Tongue (tissue), 3 donors: ENCODE data around the gene POMGNT1. TPM values are rescaled to one million over a fixed set of nuclear protein-coding genes. Genes with fewer than 3 reads are reported as not detected.

Experiments used
- DNase-seq: peaks from one replicate; pipeline ENCODE4 v3.0.0-alpha.2; 2015
- small RNA-seq: library from RNA; depleted of rRNA; stranded (forward); fragments of <200 nt; gene quantifications from one replicate; pipeline ENCODE3, GENCODE V24; 2014; ENCODE audit warnings: low replicate concordance
- total RNA-seq: library from RNA; depleted of rRNA; stranded (reverse); fragments of >200 nt; gene quantifications from one replicate; pipeline ENCODE4 v1.2.3, GENCODE V29; 2014

Gene POMGNT1
- total RNA-seq, 1 donor from 2014 or later = 40.6 TPM

GRCh38 chr1:46157916-46158311 is 40.3 kb downstream of the POMGNT1 start:
- DNase-seq = no peak

GRCh38 chr1:46153732-46154131 is 44.5 kb downstream of the POMGNT1 start:
- no peak for DNase-seq

- no peak for DNase-seq
These were observed 45.0 kb downstream of the POMGNT1 start for GRCh38 chr1:46153228-46153627.

GRCh38 chr1:46152016-46152415 is 46.2 kb downstream of the POMGNT1 start:
- DNase-seq = no peak

GRCh38 chr1:46150085-46150484 is 48.1 kb downstream of the POMGNT1 start:
- no peak for DNase-seq

GRCh38 chr1:46148318-46148717 is 49.9 kb downstream of the POMGNT1 start:
- DNase-seq = no peak

Small RNA genes within 50 kb of the gene (small RNA-seq; reads per million reads assigned to genes)
- gene AL672043.1 = not detected

Other genes starting within 250 kb of the POMGNT1 start
- 21.5 TPM for gene PIK3R3, start 65.8 kb downstream of the POMGNT1 start, total RNA-seq
- 5.3 TPM for gene TSPAN1, start 23.3 kb downstream of the POMGNT1 start, total RNA-seq
- gene P3R3URF, start 21.9 kb downstream of the POMGNT1 start, total RNA-seq = not detected
- gene LURAP1, start 4.9 kb upstream of the POMGNT1 start, total RNA-seq = 5.4 TPM
- 2.7 TPM for gene RAD54L, start 49.3 kb upstream of the POMGNT1 start, total RNA-seq
- gene LRRC41, start 105.2 kb upstream of the POMGNT1 start, total RNA-seq = 65.4 TPM
- gene UQCRH, start 105.3 kb upstream of the POMGNT1 start, total RNA-seq = 337 TPM
- 20.9 TPM for gene NSUN4, start 142.4 kb upstream of the POMGNT1 start, total RNA-seq
- 40.0 TPM for gene FAAH, start 195.9 kb upstream of the POMGNT1 start, total RNA-seq